ENCODE measurements around the gene TM9SF2.

Gene TM9SF2

GRCh38 chr13:99464441-99464949 lies 36.8 kb upstream of the TM9SF2 start:
- H3K4me1 ChIP-seq (ENCODE audit: control insufficient read depth, insufficient read depth, low read length): no peaks in the 10 kb centered on the region
- no peak overlapping the region for H3K4me3 ChIP-seq (ENCODE audit: low read depth, low read length)
- CTCF ChIA-PET: interaction anchor here (1.5 kb wide), 1 partner anchor 22 kb away, joined by 3 read pairs; no protein-coding TSS in a partner anchor
- TF ChIP-seq ZNF394 (tag by site-specific recombination; IDR thresholded peaks at IDR 0.05; ENCODE audit: borderline replicate concordance) (no peak), BCL11B (tag by site-specific recombination; IDR thresholded peaks at IDR 0.05; ENCODE audit: low read depth) (no peak), ZFHX2 (tag by site-specific recombination; conservative IDR thresholded peaks at IDR 0.05) (no peak), ZNF354C (tag by site-specific recombination; IDR thresholded peaks at IDR 0.05; ENCODE audit: borderline replicate concordance, low read depth) (no peak), ZBTB26 (tag by site-specific recombination; optimal IDR thresholded peaks at IDR 0.05) (no peak), IKZF3 (tag by site-specific recombination; IDR thresholded peaks at IDR 0.05) (no peak), ZNF366 (tag by site-specific recombination; conservative IDR thresholded peaks at IDR 0.05) (no peak), ZNF248 (tag by site-specific recombination; IDR thresholded peaks at IDR 0.05) (no peak), ZNF16 (tag by site-specific recombination; IDR thresholded peaks at IDR 0.05; ENCODE audit: low read depth) (no peak), ZXDB (tag by site-specific recombination; IDR thresholded peaks at IDR 0.05) (no peak), ZNF24 (tag by site-specific recombination; IDR thresholded peaks at IDR 0.05) (no peak), SCRT2 (tag by site-specific recombination; IDR thresholded peaks at IDR 0.05) (no peak), ZNF488 (tag by site-specific recombination; IDR thresholded peaks at IDR 0.05) (no peak), ZNF510 (tag by site-specific recombination; IDR thresholded peaks at IDR 0.05; ENCODE audit: insufficient replicate concordance) (no peak), HIC1 (tag by site-specific recombination; IDR thresholded peaks at IDR 0.05) (no peak)
- TF ChIP-seq, protein P1, sequence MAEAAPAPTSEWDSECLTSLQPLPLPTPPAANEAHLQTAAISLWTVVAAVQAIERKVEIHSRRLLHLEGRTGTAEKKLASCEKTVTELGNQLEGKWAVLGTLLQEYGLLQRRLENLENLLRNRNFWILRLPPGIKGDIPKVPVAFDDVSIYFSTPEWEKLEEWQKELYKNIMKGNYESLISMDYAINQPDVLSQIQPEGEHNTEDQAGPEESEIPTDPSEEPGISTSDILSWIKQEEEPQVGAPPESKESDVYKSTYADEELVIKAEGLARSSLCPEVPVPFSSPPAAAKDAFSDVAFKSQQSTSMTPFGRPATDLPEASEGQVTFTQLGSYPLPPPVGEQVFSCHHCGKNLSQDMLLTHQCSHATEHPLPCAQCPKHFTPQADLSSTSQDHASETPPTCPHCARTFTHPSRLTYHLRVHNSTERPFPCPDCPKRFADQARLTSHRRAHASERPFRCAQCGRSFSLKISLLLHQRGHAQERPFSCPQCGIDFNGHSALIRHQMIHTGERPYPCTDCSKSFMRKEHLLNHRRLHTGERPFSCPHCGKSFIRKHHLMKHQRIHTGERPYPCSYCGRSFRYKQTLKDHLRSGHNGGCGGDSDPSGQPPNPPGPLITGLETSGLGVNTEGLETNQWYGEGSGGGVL (tag by site-specific recombination; IDR thresholded peaks at IDR 0.05): no peak
- TF ChIP-seq, protein P2, sequence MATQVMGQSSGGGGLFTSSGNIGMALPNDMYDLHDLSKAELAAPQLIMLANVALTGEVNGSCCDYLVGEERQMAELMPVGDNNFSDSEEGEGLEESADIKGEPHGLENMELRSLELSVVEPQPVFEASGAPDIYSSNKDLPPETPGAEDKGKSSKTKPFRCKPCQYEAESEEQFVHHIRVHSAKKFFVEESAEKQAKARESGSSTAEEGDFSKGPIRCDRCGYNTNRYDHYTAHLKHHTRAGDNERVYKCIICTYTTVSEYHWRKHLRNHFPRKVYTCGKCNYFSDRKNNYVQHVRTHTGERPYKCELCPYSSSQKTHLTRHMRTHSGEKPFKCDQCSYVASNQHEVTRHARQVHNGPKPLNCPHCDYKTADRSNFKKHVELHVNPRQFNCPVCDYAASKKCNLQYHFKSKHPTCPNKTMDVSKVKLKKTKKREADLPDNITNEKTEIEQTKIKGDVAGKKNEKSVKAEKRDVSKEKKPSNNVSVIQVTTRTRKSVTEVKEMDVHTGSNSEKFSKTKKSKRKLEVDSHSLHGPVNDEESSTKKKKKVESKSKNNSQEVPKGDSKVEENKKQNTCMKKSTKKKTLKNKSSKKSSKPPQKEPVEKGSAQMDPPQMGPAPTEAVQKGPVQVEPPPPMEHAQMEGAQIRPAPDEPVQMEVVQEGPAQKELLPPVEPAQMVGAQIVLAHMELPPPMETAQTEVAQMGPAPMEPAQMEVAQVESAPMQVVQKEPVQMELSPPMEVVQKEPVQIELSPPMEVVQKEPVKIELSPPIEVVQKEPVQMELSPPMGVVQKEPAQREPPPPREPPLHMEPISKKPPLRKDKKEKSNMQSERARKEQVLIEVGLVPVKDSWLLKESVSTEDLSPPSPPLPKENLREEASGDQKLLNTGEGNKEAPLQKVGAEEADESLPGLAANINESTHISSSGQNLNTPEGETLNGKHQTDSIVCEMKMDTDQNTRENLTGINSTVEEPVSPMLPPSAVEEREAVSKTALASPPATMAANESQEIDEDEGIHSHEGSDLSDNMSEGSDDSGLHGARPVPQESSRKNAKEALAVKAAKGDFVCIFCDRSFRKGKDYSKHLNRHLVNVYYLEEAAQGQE (tag by site-specific recombination; IDR thresholded peaks at IDR 0.05): no peak
- POLR2A ChIA-PET: no interaction called here
- no peak overlapping the region for H3K27ac ChIP-seq (ENCODE audit: extremely low read depth, low read depth, low read length)
- no peaks in the 10 kb centered on the region for H3K9me3 ChIP-seq (ENCODE audit: control insufficient read depth, insufficient read depth, low read depth, low read length)
- no peaks in the 10 kb centered on the region for H3K36me3 ChIP-seq (ENCODE audit: control insufficient read depth in 2 of 2, insufficient read depth in 1 of 2, low read length in 2 of 2)
